Medulla oblongata (tissue), 1 donor: ENCODE measurements around the gene NCKAP5.
A peak's percentile ranks its signal among the peaks of the same experiment; 100 is the strongest.

Source experiments
- DNase-seq: peaks from one replicate; pipeline ENCODE4 v3.0.0-alpha.2; 2015; ENCODE audit errors: extremely low spot score

NCKAP5 gene

DNA sequence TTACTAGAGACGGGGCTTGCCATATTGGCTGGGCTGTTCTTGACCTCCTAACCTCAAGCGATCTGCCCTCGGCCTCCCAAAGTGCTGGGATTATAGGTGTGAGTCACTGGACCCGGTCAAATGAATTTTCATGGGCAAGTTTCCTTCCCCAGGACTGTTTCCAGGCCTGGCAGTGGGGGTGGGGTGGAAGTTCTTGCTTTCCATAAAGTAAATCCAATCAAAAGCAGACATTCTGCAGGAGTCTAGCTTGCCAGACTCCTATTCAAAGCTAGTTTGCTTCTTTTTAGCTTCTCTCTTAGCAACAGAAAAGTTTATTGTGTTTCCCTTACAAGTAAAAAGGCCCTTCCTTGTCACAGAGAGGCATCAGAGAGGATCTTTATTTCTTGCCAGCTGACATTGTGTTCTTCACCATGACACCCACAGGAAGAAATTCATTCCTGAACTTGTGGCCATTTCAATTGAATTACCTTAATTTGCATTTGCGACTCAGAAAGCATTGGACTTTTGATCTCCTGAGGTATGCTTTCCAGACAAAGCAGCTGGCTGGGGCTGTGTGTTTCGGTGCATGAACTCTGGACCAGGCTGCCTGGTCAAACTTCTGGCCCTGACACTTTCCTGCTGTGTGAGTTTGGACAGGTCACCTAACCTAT, 936.1 kb downstream of the NCKAP5 start:
- DNase-seq, result peak; percentile 80

GRCh38 chr2:132627536-132627935, 940.7 kb downstream of the NCKAP5 start:
- DNase-seq, result no peak

- DNase-seq, result no peak
These were observed 945.0 kb downstream of the NCKAP5 start for GRCh38 chr2:132623096-132623839.
